IMR-90 (cell line): ENCODE data around the gene CLEC19A. TPM values are rescaled to one million over a fixed set of nuclear protein-coding genes. Genes with fewer than 3 reads are reported as not detected.

Experiments
- ATAC-seq: fragments of 200-7000 bp; cut with Tn5 transposase; 2 replicates; pipeline ENCODE4 v1.9.1; 2020; ENCODE audit warnings: low read depth, mild to moderate bottlenecking, moderate library complexity
- BruUV-seq: library from RNA; stranded (reverse); fragments of 400-500 nt; replicated peaks from 2 replicates; lab custom pipeline; 2021; lab: Mats Ljungman, UMichigan
- CTCF ChIA-PET: fragments of 300-600 bp; formaldehyde crosslinking; extraction: SDS; loops from one replicate; lab custom pipeline; 2021; ENCODE audit warnings: antibody characterized with exemption; lab: Yijun Ruan, JAX
- POLR2A ChIA-PET: fragments of 300-600 bp; sonication (Branson Sonifier 250); formaldehyde crosslinking; loops from one replicate; lab custom pipeline; 2022; ENCODE audit warnings: antibody characterized with exemption; ENCODE audit not compliant: unreplicated experiment; lab: Charles Lee
- DNase-seq: peaks from one replicate; pipeline ENCODE4 v3.0.0; 2013
- H2AFZ ChIP-seq: replicated peaks from 2 replicates; pipeline ENCODE3; 2013; ENCODE audit warnings: low read length, mild to moderate bottlenecking; ENCODE audit not compliant: poor library complexity
- H2AK5ac ChIP-seq: 2 replicates; pipeline ENCODE4 v1.6.1; 2013; ENCODE audit warnings: low read depth, low read length, inconsistent platforms
- H2AK9ac ChIP-seq: replicated peaks from 2 replicates; pipeline ENCODE3; 2013; ENCODE audit warnings: mild to moderate bottlenecking, low read depth, low read length, moderate library complexity; ENCODE audit not compliant: poor library complexity
- H2BK120ac ChIP-seq: 2 replicates; pipeline ENCODE4 v1.6.1; 2013; ENCODE audit warnings: low read depth, low read length, inconsistent platforms
- H2BK15ac ChIP-seq: 3 replicates; pipeline ENCODE4 v1.6.1; 2013; ENCODE audit warnings: low read depth, low read length, inconsistent platforms
- H2BK20ac ChIP-seq: 2 replicates; pipeline ENCODE4 v1.6.1; 2013; ENCODE audit warnings: low read depth, mild to moderate bottlenecking, inconsistent platforms, low read length, moderate library complexity
- H2BK5ac ChIP-seq: 2 replicates; pipeline ENCODE4 v1.6.1; 2013; ENCODE audit warnings: mild to moderate bottlenecking, low read depth, low read length, inconsistent platforms; ENCODE audit not compliant: poor library complexity, severe bottlenecking
- H3K14ac ChIP-seq: replicated peaks from 2 replicates; pipeline ENCODE4 v1.6.1; 2013; ENCODE audit warnings: low read depth, low read length, inconsistent platforms
- H3K18ac ChIP-seq: 2 replicates; pipeline ENCODE4 v1.6.1; 2013; ENCODE audit warnings: low read depth, low read length, control low read depth
- H3K23ac ChIP-seq: 2 replicates; pipeline ENCODE4 v1.6.1; 2013; ENCODE audit warnings: low read depth, low read length, inconsistent platforms
- H3K27ac ChIP-seq: 2 replicates; pipeline ENCODE4 v1.5.1; 2013; ENCODE audit warnings: mild to moderate bottlenecking, control low read depth, low read length; ENCODE audit not compliant: insufficient read depth
- H3K27me3 ChIP-seq: 2 replicates; pipeline ENCODE4 v1.6.1; 2013; ENCODE audit warnings: low read length; ENCODE audit not compliant: control insufficient read depth, insufficient read depth
- H3K36me3 ChIP-seq: 2 replicates; pipeline ENCODE4 v1.6.1; 2013; ENCODE audit warnings: low read length, mixed read lengths; ENCODE audit not compliant: control insufficient read depth, insufficient read depth
- H3K4ac ChIP-seq: 2 replicates; pipeline ENCODE4 v1.6.1; 2013; ENCODE audit warnings: low read depth, low read length, inconsistent platforms
- H3K4me1 ChIP-seq: 2 replicates; pipeline ENCODE4 v1.6.1; 2013; ENCODE audit warnings: low read length, mixed read lengths; ENCODE audit not compliant: control insufficient read depth, insufficient read depth
- H3K4me2 ChIP-seq: 2 replicates; pipeline ENCODE4 v1.6.1; 2013; ENCODE audit warnings: low read depth, mild to moderate bottlenecking, control low read depth, low read length, moderate library complexity
- H3K4me3 ChIP-seq: 2 replicates; pipeline ENCODE4 v1.5.1; 2013; ENCODE audit warnings: low read depth, mild to moderate bottlenecking, control low read depth, low read length, moderate library complexity; ENCODE audit not compliant: insufficient read depth
- H3K56ac ChIP-seq: 2 replicates; pipeline ENCODE4 v1.6.1; 2013; ENCODE audit warnings: low read length, inconsistent platforms; ENCODE audit not compliant: insufficient read depth; ENCODE audit errors: extremely low read depth
- H3K79me1 ChIP-seq, 2 experiments: 2 replicates each; pipeline ENCODE4 v1.6.1; 2013; ENCODE audit warnings: low read length in 2 of 2, inconsistent platforms in 1 of 2, low read depth in 1 of 2
- H3K9ac ChIP-seq: 2 replicates; pipeline ENCODE4 v1.6.1; 2013; ENCODE audit warnings: low read depth, low read length, control low read depth
- H3K9me1 ChIP-seq: 2 replicates; pipeline ENCODE4 v1.6.1; 2013; ENCODE audit warnings: low read length, inconsistent platforms; ENCODE audit not compliant: insufficient read depth
- H3K9me3 ChIP-seq: 2 replicates; pipeline ENCODE4 v1.6.1; 2013; ENCODE audit warnings: low read length; ENCODE audit not compliant: control insufficient read depth, insufficient read depth
- H4K20me1 ChIP-seq: 2 replicates; pipeline ENCODE4 v1.6.1; 2013; ENCODE audit warnings: low read length, inconsistent platforms; ENCODE audit not compliant: insufficient read depth
- H4K5ac ChIP-seq: 2 replicates; pipeline ENCODE4 v1.6.1; 2013; ENCODE audit warnings: mild to moderate bottlenecking, low read depth, low read length, control low read depth
- H4K8ac ChIP-seq, 2 experiments: 2 replicates each; pipeline ENCODE4 v1.6.1; 2013; ENCODE audit warnings: low read depth in 2 of 2, low read length in 2 of 2, control low read depth in 1 of 2, inconsistent platforms in 1 of 2
- H4K91ac ChIP-seq: 2 replicates; pipeline ENCODE4 v1.6.1; 2013; ENCODE audit warnings: low read depth, low read length, inconsistent platforms; ENCODE audit not compliant: insufficient read depth
- CEBPB ChIP-seq: IDR thresholded peaks from 2 replicates; pipeline ENCODE4 v1.6.1; 2012; ENCODE audit warnings: low read depth, low read length, improper control_type of control experiment
- MAFK ChIP-seq: IDR thresholded peaks from 2 replicates; pipeline ENCODE4 v1.6.1; 2012; ENCODE audit warnings: low read depth, low read length, improper control_type of control experiment
- WGBS, 2 experiments: methylation state at CpG; one replicate each; pipeline versions ENCODE4 v1.1.5 to v1.1.7; 2013; ENCODE audit warnings: missing lambda C conversion rate in 2 of 2; ENCODE audit not compliant: insufficient read length in 1 of 2; ENCODE audit errors: extremely low coverage in 2 of 2; 5-methylcytosine and 5-hydroxymethylcytosine counted together
- dilution Hi-C: fragments of 300-500 bp; cut with HindIII; formaldehyde crosslinking; loops from one replicate; pipeline ENCODE4 v1.14.3; 2018; ENCODE audit warnings: low sequenced_read_pairs; ENCODE audit not compliant: unreplicated experiment
- in situ Hi-C: fragments of 300-500 bp; cut with MboI; formaldehyde crosslinking; loops from 3 replicates; pipeline ENCODE4 v1.14.3; 2019; ENCODE audit warnings: low sequenced_read_pairs, inconsistent platforms, mixed read lengths
- intact Hi-C: fragments of 100-400 bp; cut with micrococcal nuclease; formaldehyde crosslinking; loops from 2 replicates; pipeline ENCODE4 v1.10.0; 2022
- polyA plus RNA-seq, 3 experiments: library from polyadenylated mRNA; depleted of rRNA; stranded (reverse); fragments of >200 nt; gene quantifications; 2 replicates each; pipeline ENCODE4 v1.2.3, GENCODE V29; 2012; ENCODE audit warnings: low replicate concordance in 1 of 3
- total RNA-seq: library from RNA; depleted of rRNA; stranded (reverse); fragments of >200 nt; gene quantifications from 2 replicates; pipeline ENCODE4 v1.2.3, GENCODE V29; 2012

Gene CLEC19A
- total and polyA plus RNA-seq, 2 of the 4 experiments (the other 2 are of a cell fraction): not detected

DNA sequence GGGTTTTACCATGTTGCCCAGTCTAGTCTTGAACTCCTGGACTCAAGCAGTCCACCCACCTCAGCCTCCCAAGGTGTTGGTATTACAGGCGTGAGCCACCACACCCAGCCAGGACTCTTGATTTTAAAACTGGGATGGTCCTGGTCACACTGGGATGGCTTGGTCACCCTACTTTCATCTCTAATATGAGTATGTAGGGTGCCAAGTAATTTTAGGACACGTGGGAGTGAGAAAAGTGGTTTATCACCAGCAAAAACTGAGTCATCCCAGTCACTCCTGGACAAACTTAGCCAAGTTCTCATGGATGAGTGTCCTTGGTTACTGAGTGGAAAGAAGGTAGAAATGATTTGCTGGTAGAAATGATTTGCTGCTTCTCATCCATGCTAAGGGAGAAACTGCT lies 9.9 kb downstream of the CLEC19A start:
- dilution Hi-C loops (no loop called here), in situ Hi-C loops (no loop called here)
- H3K23ac ChIP-seq: no peak overlapping the region

More for the DNA sequence above, 9.9 kb downstream of the CLEC19A start:
- Histone ChIP-seq H2AFZ (no peak overlapping the region), H2AK5ac (no peak overlapping the region), H4K20me1 (no peaks in the 10 kb centered on the region), H2AK9ac (no peak overlapping the region), H3K36me3 (no peaks in the 10 kb centered on the region), H3K79me1 (no peaks in the 10 kb centered on the region), H3K4ac (no peak overlapping the region), H4K91ac (no peak overlapping the region), H3K18ac (no peak overlapping the region), H3K27me3 (no peaks in the 10 kb centered on the region), H3K9me3 (no peaks in the 10 kb centered on the region), H3K14ac (no peak overlapping the region), H3K9me1 (no peaks in the 10 kb centered on the region), H2BK5ac (no peak overlapping the region), H3K27ac (no peak overlapping the region), H4K5ac (no peak overlapping the region), H2BK120ac (no peak overlapping the region), H2BK15ac (no peak overlapping the region), H3K4me1 (no peaks in the 10 kb centered on the region), H3K4me2 (no peak overlapping the region), H3K9ac (no peak overlapping the region), H2BK20ac (no peak overlapping the region), H4K8ac (no peak overlapping the region), H3K56ac (no peak overlapping the region), H3K4me3 (no peak overlapping the region)
- POLR2A ChIA-PET: no interaction called here
- CTCF ChIA-PET: no interaction called here
- no peak for TF ChIP-seq CEBPB
- TF ChIP-seq MAFK: no peak
- ATAC-seq (no peak), DNase-seq (no peak)
- no CpG with 5 or more reads among the region's 2 CpGs for WGBS, 2 experiments
- intact Hi-C loops: no loop called here
- BruUV-seq: no TSS peak
